ENCODE results near the gene ERC2.
A peak's percentile ranks its signal among the peaks of the same experiment; 100 is the strongest.
"Not testable (repeated sequence)": the region's sequence is repeated elsewhere in the genome, so short reads cannot be mapped to it uniquely, and the experiment has no call there.

The ERC2 gene

GRCh38 chr3:56468184-56469106 is at the start of gene ERC2:
ERC2 (minus strand) TSS chr3:56468467.
- DNase-seq (ENCODE audit: low read depth): no peak

GRCh38 chr3:56502738-56503137 is 34.5 kb upstream of the ERC2 start:
- no peak for DNase-seq (ENCODE audit: low read depth)

GRCh38 chr3:56496376-56496775 is 28.1 kb upstream of the ERC2 start:
- DNase-seq (ENCODE audit: low read depth): not testable (repeated sequence)

GRCh38 chr3:56494679-56495322 is 26.5 kb upstream of the ERC2 start:
- DNase-seq (ENCODE audit: low read depth): peak; percentile 68

- DNase-seq (ENCODE audit: low read depth): no peak
Observed at GRCh38 chr3:56491566-56491965, 23.3 kb upstream of the ERC2 start.

- no peak for DNase-seq (ENCODE audit: low read depth)
Observed at GRCh38 chr3:56488812-56489600, 20.7 kb upstream of the ERC2 start.

- no peak for DNase-seq (ENCODE audit: low read depth)
Observed at GRCh38 chr3:56484525-56485032, 16.3 kb upstream of the ERC2 start.

- DNase-seq (ENCODE audit: low read depth): no peak
Observed at GRCh38 chr3:56484122-56484521, 15.9 kb upstream of the ERC2 start.

- no peak for DNase-seq (ENCODE audit: low read depth)
Observed at GRCh38 chr3:56477646-56478045, 9.4 kb upstream of the ERC2 start.

- no peak for DNase-seq (ENCODE audit: low read depth)
Observed at GRCh38 chr3:56476771-56477170, 8.5 kb upstream of the ERC2 start.

- DNase-seq (ENCODE audit: low read depth): no peak
Observed at GRCh38 chr3:56471771-56472170, 3.5 kb upstream of the ERC2 start.

GRCh38 chr3:56469141-56469540 is 874 bp upstream of the ERC2 start:
- no peak for DNase-seq (ENCODE audit: low read depth)

- no peak for DNase-seq (ENCODE audit: low read depth)
Observed at GRCh38 chr3:56467801-56468183, 475 bp downstream of the ERC2 start.

GRCh38 chr3:56467108-56467507 is 1.2 kb downstream of the ERC2 start:
- peak; percentile 10 for DNase-seq (ENCODE audit: low read depth)

GRCh38 chr3:56459719-56460118 is 8.5 kb downstream of the ERC2 start:
- DNase-seq (ENCODE audit: low read depth): no peak

- DNase-seq (ENCODE audit: low read depth): no peak
Observed at GRCh38 chr3:56459104-56459496, 9.2 kb downstream of the ERC2 start.

- DNase-seq (ENCODE audit: low read depth): no peak
Observed at GRCh38 chr3:56458496-56459103, 9.7 kb downstream of the ERC2 start.

GRCh38 chr3:56456117-56456516 is 12.2 kb downstream of the ERC2 start:
- DNase-seq (ENCODE audit: low read depth): no peak

- no peak for DNase-seq (ENCODE audit: low read depth)
Observed at GRCh38 chr3:56453011-56453410, 15.3 kb downstream of the ERC2 start.

GRCh38 chr3:56452085-56452484 is 16.2 kb downstream of the ERC2 start:
- no peak for DNase-seq (ENCODE audit: low read depth)

GRCh38 chr3:56443372-56443771 is 24.9 kb downstream of the ERC2 start:
- no peak for DNase-seq (ENCODE audit: low read depth)

GRCh38 chr3:56428667-56429066 is 39.6 kb downstream of the ERC2 start:
- DNase-seq (ENCODE audit: low read depth): no peak

Data from stromal cell of bone marrow (primary cell).